ENCODE results near the gene MYH7B.

DNA sequence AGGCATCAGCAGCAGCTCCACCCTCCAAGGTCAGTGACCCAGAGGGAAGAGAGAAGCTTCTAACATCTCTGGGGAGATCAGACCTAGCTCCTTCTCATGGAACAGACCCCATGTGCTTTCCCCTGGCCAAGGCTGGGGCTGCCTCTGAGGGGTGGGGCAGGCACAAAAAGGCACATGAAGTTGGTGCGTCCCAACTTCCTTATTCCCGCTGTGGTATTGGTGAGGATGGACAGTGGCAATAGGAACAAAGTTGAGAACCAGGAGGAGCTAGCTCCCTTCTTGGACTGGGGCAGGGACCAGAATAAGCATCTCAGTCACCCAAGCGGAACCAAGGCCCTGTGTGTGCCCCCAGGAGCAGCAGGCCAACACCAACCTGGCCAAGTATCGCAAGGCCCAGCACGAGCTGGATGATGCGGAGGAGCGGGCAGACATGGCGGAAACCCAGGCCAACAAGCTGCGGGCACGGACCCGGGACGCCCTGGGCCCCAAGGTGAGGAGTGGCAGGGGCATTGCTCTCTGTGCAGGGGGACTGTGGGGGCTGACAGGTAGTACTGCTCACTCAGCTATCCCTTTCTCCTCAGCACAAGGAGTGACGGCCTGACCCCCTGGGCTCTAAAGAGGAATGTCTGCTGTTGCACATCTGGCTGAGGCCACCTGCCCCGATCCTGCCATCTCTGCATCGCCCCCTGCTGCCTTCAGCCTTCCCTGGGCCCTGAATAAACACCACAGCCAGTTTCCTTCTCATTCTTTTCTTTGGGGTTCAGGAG is 46.1 kb downstream of the MYH7B start:
- TF ChIP-seq, protein P1, sequence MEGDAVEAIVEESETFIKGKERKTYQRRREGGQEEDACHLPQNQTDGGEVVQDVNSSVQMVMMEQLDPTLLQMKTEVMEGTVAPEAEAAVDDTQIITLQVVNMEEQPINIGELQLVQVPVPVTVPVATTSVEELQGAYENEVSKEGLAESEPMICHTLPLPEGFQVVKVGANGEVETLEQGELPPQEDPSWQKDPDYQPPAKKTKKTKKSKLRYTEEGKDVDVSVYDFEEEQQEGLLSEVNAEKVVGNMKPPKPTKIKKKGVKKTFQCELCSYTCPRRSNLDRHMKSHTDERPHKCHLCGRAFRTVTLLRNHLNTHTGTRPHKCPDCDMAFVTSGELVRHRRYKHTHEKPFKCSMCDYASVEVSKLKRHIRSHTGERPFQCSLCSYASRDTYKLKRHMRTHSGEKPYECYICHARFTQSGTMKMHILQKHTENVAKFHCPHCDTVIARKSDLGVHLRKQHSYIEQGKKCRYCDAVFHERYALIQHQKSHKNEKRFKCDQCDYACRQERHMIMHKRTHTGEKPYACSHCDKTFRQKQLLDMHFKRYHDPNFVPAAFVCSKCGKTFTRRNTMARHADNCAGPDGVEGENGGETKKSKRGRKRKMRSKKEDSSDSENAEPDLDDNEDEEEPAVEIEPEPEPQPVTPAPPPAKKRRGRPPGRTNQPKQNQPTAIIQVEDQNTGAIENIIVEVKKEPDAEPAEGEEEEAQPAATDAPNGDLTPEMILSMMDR (IDR thresholded peaks at IDR 0.05): no peak
- no peak for TF ChIP-seq POLR2A (IDR thresholded peaks at IDR 0.05)

All from testis (tissue), 2 donors.